H1 (cell line): ENCODE data around the gene PFKP. TPM values are rescaled to one million over a fixed set of nuclear protein-coding genes. Genes with fewer than 3 reads are reported as not detected.

Source experiments
- SRF ChIP-seq: IDR thresholded peaks from 2 replicates; pipeline ENCODE4 v1.6.1; 2011; ENCODE audit warnings: mild to moderate bottlenecking, low read depth, low read length, moderate library complexity
- polyA plus RNA-seq, 7 experiments: library from polyadenylated mRNA; depleted of rRNA in 3 of 7; stranded (reverse) in 5 of 7; unstranded in 2 of 7; fragments of >200 nt in 5 of 7; fragments of 200-250 nt in 2 of 7; gene quantifications; 1 replicate in 5 of 7; 2 replicates in 1 of 7; 4 replicates in 1 of 7; pipeline versions ENCODE4 v1.2.1 to v1.2.3, GENCODE V29; 2011 to 2013; ENCODE audit warnings: missing spikeins in 2 of 7, mixed read lengths in 2 of 7
- total RNA-seq: library from RNA; stranded (reverse); fragmentation: NEBNext Ultra II Directional; extraction: Animal tissue kit (Norgen Biotek cat#: 25700); gene quantifications from 2 replicates; pipeline ENCODE4 v1.2.1, GENCODE V29; 2021

The PFKP gene
- total and polyA plus RNA-seq, 2 of the 8 experiments (the other 6 are each of a cell fraction or from before 2014, with no cell fraction given) = 51.2 to 128 TPM

- no peak for TF ChIP-seq SRF
- TF ChIP-seq, all 59 proteins: peak for 0
Observed at GRCh38 chr10:3165196-3165595, 97.8 kb downstream of the PFKP start (continued).
